Body of pancreas (tissue), 4 donors: Measurements from ENCODE around the gene SYCP2L.

ENCODE experiments used
- POLR2A ChIP-seq, 3 donors: fragments of 450-650 bp; IDR thresholded peaks; one replicate each; pipeline ENCODE4 v1.6.1; 2016; ENCODE audit warnings: antibody characterized with exemption in 3 of 3, mild to moderate bottlenecking in 2 of 3
- TF ChIP-seq, protein P1 (sequence below), 7 experiments: fragments of 450-650 bp in 4 of 7; fragments of 200-600 bp in 3 of 7; sonication (generic) in 3 of 7; IDR thresholded peaks; one replicate each; pipeline ENCODE4 v1.5.1; 2016 to 2019; ENCODE audit warnings: antibody characterized with exemption in 7 of 7

DNA sequence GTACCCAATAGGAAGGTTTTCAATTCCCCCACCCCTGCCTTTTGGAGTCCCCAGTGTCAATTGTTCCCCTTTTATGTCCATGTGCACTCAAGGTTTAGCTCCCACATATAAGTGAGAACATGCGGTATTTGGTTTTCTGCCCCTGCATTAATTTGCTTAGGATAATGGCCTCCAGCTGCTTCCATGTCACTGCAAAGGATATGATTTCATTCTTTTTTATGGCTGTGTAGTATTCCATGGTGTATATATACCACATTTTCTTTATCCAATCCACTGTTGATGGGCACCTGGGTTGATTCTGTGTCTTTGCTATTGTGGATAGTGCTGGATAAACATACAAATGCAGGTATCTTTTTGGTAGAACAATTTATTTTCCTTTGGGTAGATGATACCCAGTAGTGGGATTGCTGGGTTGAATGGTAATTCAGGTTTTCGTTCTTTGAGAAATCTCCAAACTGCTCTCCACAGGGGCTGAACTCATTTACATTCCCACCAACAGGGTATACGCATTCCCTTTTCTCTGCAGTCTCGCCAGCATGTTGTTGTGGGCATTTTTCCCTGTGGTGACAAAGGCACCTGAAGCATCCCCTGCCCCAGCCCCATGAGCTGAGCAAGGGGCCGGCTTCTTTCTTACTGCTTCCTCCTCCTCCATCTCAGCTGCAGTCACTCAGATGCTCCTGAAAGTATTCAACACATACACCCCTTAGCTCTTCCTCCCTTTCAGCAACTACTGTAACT, 90.5 kb downstream of the SYCP2L start:
- TF ChIP-seq, protein P1, sequence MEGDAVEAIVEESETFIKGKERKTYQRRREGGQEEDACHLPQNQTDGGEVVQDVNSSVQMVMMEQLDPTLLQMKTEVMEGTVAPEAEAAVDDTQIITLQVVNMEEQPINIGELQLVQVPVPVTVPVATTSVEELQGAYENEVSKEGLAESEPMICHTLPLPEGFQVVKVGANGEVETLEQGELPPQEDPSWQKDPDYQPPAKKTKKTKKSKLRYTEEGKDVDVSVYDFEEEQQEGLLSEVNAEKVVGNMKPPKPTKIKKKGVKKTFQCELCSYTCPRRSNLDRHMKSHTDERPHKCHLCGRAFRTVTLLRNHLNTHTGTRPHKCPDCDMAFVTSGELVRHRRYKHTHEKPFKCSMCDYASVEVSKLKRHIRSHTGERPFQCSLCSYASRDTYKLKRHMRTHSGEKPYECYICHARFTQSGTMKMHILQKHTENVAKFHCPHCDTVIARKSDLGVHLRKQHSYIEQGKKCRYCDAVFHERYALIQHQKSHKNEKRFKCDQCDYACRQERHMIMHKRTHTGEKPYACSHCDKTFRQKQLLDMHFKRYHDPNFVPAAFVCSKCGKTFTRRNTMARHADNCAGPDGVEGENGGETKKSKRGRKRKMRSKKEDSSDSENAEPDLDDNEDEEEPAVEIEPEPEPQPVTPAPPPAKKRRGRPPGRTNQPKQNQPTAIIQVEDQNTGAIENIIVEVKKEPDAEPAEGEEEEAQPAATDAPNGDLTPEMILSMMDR (IDR thresholded peaks at IDR 0.05) = no peak
- no peak for TF ChIP-seq POLR2A (IDR thresholded peaks at IDR 0.05)
